HG03025 (cell line): Measurements from ENCODE around the gene CCNJL.
"Not testable (repeated sequence)": the region's sequence is repeated elsewhere in the genome, so short reads cannot be mapped to it uniquely, and the experiment has no call there.

Source experiments
- ATAC-seq: cut with Tn5 transposase; IDR thresholded peaks from one replicate; pipeline ENCODE4 v1.9.1; 2021; ENCODE audit warnings: mild to moderate bottlenecking, moderate library complexity; ENCODE audit not compliant: unreplicated experiment, low FRiP score

The CCNJL gene

GRCh38 chr5:160312134-160312959 lies at the start of gene CCNJL:
Gene CCNJL, minus strand, starts transcription at chr5:160312564. Its CDS starts 641 bp downstream, at chr5:160311923.
- no peak for ATAC-seq

GRCh38 chr5:160361624-160362228 lies 49.4 kb upstream of the CCNJL start:
- no peak for ATAC-seq

DNA sequence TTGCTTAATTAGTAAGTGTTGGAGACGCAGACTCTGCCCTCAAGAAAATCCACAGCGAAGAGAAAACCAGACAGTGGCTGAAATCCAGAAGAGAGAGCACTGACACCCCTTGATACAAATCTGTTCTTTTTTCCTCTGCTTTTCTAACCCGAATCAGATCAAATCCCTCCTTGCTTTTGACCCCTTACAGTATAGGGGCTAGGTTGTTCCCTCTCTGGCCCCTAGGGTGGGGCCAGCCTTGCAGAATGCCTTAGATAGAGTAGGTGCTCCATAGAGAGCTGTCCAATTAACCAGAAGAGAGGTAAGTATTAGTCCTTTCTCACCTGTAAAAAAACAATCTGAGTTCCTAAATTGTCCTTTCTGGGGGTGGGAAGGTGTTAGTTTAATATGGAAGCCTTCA lies 47.9 kb upstream of the CCNJL start:
- no peak for ATAC-seq

GRCh38 chr5:160359816-160360215 lies 47.5 kb upstream of the CCNJL start:
- ATAC-seq = no peak

DNA sequence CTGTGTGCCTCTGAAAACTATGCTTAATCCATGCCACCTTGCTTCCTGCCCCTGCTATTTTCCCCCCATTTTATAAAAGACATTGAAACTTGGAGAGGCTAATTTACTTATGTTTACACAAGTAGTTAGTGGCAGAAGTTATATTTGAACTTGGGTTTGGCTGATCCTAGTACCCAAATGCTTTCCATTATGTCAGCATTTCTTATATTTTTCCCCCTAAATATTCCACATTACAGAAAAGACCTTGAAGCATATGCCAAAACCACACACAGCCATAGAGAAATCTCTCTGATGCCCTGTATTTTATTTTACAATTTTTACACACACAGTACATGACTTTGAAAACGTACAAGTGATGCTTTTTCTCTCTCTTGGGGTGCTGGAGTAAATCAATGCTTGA lies 46.9 kb upstream of the CCNJL start:
- no peak for ATAC-seq

- ATAC-seq = no peak
Measured at GRCh38 chr5:160357861-160358411, 45.6 kb upstream of the CCNJL start.

DNA sequence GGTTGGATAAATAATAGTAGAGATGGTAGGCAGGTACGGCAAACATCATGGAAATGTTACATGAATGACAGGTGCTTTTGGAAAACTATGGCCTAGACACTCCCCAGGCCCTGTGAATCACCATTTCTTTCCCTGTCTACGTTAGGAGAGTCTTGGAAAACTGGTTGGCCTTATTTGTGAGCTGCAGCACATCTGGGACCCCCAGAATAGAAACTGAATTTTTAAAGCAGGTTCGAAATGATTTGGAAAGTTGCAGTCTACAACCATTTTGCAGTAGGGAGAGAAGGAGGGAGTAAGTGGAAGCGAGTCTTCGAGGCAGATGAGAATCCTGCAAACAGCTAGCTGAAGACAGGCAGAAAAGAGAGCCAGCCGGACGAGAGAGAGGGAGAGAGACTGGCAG lies 45.0 kb upstream of the CCNJL start:
- no peak for ATAC-seq

DNA sequence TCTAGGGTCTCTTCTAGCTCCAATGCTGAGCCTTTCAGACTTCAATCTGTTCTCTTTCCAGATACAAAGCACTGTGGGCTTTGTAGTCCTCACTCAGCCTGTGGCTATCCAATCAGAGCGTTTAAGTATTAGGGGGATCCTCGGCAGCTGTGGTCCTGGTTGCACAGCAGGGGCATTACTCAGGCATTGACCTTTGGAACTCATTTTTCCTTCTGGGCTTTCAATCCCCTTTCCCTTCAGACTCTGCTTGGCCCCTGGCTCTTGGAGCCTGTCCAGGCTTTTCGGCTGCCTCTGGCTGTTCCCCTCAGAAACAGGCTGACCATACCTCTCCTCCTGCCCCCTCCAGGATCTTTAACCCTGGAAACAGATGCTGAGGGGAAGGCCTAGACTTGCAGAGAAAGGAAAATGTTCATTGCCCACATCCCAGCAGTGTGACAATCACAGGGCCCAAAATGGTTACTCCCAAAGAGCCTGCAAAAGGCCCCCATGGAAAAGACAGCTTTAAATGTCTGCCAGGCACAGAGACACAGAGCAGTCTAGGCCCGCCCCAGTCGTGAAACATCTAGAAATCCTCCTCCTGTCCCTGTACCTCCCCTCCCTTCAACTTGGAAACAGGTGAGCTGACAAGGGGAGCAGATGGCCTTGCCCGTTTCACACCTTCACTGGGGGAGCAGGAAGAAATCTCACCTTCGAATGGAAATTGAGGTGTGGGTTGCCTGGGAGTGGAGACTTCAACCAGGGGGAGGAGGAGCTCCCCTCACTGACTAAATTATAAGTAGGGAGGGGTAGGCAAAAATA lies 44.4 kb upstream of the CCNJL start:
- ATAC-seq = no peak

DNA sequence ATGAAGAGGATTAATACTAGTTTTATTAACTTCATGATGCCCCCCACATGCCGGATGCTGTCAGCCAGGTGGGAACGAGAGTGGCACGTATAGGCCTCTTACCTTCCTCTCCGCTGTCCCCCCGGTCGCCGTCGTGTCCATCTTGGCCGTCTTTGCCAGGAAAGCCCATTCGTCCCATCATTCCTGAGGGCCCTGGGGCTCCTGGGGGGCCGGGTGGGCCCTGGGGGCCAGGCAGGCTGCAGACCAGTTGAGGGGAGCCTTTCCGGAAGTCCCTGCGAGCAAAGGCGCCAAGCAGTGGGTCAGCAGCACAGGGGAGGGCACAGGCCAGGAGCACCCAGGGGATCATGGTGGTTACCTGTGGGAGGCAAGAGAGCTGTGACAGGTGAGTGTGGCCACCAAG lies 42.3 kb upstream of the CCNJL start:
- no peak for ATAC-seq

GRCh38 chr5:160353379-160353778 lies 41.0 kb upstream of the CCNJL start:
- no peak for ATAC-seq

- no peak for ATAC-seq
Measured at GRCh38 chr5:160352308-160352707, 39.9 kb upstream of the CCNJL start.

DNA sequence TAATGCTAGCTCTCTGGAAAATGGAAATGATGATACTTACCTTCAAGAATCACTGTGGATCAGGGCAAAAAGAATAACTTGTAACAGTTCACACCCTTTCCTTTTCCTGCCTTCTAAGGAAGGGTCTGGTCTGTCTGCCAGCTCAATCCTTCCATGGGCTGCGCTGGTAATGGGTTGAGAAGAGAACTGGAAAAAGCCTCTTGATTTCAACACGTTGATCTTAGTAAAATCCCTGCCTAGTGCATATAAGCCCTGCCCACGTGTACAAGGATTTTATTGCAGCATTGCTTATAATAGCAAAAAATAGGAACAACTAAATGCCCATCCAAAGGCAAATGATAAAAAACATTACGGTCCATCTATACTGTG lies 37.6 kb upstream of the CCNJL start:
- ATAC-seq = no peak

DNA sequence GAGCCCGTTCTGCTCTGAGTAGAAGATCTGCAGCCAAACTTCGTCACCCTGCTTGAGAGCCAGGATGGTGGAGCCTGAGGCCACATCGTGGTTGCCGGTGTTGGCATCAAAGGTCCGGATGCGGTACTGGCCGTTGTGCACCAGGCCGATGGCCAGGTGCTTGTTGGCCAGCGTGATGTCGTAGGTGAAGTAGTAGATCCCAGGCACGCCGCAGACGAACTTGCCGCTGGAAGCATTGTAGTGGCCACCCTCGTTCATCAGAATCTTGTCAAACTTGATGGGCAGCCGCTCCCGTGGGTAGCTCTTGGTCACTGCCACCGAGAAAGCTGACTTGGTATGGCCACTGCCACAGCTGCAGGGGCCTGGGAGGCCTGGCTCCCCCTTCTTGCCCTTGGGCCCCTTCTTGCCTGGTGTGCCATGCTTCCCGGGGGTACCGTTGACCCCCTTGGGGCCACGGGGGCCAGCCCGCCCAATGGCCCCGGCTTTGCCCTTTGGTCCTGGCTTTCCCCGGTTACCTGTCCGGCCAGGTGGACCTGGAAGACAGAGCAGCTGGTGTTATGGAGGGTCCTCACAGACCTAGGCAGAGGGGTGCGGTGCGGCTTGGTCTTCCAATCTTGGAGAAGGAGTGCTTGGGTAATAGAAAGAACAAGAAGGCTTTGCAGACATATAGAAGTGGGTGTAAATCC lies 37.0 kb upstream of the CCNJL start:
- ATAC-seq = no peak

- no peak for ATAC-seq
Measured at GRCh38 chr5:160348080-160348479, 35.7 kb upstream of the CCNJL start.

DNA sequence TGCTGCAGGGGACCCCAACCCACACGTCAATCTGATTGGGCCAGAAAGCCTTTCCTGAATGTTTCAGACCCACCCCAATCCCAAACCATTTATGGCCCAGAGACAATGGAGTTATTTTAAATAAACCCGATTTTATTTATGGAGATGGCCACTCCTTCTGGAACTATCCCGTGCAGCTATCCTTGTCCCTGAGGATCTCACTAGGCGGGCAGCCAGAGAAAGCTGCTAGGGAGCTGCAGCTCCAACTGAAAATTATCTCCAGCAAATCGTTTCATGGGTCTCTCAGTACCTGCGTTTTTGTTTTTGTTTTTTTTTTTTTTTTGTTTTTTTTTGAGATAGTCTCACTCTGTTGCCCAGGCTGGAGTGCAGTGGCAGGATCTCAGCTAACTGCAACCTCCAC lies 35.1 kb upstream of the CCNJL start:
- no peak for ATAC-seq

DNA sequence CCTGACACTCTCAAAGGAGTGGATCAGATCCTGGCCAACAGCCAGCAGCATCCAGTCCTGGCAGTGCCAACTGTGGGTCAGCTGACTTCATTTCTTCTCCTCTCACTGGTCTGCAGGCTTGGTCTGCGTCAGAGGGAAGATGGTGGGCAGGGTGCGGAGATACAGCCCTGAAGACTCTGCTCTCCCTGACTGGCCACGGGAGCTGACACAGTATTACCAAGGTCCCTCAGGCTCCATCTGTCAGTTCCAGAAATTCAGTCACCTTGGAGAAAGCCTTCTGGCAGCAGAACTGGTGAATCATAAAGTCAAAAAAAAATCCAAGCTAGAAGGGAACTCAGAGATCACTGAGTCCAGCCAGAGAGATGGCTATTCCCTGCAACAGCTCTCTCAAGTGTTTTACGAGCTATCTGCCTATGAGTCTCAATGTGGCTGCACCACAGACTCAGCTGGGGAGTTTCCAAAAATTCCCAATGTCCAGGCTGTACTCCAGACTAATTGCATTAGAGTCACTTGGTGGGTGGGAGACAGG lies 30.1 kb upstream of the CCNJL start:
- no peak for ATAC-seq

GRCh38 chr5:160341309-160341870 lies 29.0 kb upstream of the CCNJL start:
- no peak for ATAC-seq

DNA sequence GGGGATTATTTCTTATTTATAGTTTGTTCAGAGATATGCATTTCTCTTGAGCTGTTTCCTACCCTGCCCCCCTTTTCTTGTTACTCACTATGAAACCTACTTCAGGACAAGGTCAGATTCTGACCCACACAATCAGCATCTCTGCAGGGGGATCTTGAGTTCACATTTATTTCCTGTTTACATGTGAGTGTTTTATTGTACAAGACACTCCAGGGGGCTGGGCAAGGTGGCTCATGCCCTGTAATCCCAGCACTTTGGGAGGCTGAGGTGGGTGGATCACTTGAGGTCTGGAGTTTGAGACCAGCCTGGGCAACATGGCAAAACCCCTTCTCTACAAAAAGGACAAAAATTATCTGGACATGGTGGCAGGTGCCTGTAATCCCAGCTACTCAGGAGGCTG lies 28.1 kb upstream of the CCNJL start:
- not testable (repeated sequence) for ATAC-seq

- no peak for ATAC-seq
Measured at GRCh38 chr5:160339406-160340130, 27.2 kb upstream of the CCNJL start.
